Stomach (tissue), 9 donors: ENCODE data around the gene TTLL11. TPM values are rescaled to one million over a fixed set of nuclear protein-coding genes. Genes with fewer than 3 reads are reported as not detected.

Source experiments
- DNase-seq, 2 donors: peaks; one replicate each; pipeline versions ENCODE4 v3.0.0 to v3.0.0-alpha.2; 2013 to 2019
- H3K27ac ChIP-seq, 5 donors: fragments of 200-600 bp in 4 of 5; sonication (generic) in 4 of 5; one replicate each; pipeline ENCODE4 v1.5.1; 2013 to 2019; ENCODE audit warnings: mild to moderate bottlenecking in 1 of 5, moderate library complexity in 1 of 5
- H3K27me3 ChIP-seq, 3 donors: fragments of 200-600 bp; sonication (generic); one replicate each; pipeline ENCODE4 v1.5.1; 2017 to 2019; ENCODE audit warnings: mixed run types in 1 of 3
- H3K36me3 ChIP-seq, 4 donors: fragments of 200-600 bp; sonication (generic); 1 replicate in 3 of 4; 2 replicates in 1 of 4; pipeline ENCODE4 v1.5.1; 2016 to 2019
- H3K4me1 ChIP-seq, 4 donors: fragments of 200-600 bp; sonication (generic); one replicate each; pipeline ENCODE4 v1.5.1; 2016 to 2019
- H3K4me3 ChIP-seq, 4 donors: fragments of 200-600 bp; sonication (generic) in 3 of 4; one replicate each; pipeline ENCODE4 v1.5.1; 2016 to 2019; ENCODE audit warnings: mild to moderate bottlenecking in 1 of 4
- H3K9me3 ChIP-seq, 4 donors: fragments of 200-600 bp; sonication (generic); one replicate each; pipeline ENCODE4 v1.5.1; 2016 to 2019
- EP300 ChIP-seq: sonication (generic); formaldehyde crosslinking; IDR thresholded peaks from one replicate; pipeline ENCODE4 v1.6.1; 2017; ENCODE audit warnings: antibody characterized with exemption
- POLR2A ChIP-seq, 4 donors: fragments of 450-650 bp; IDR thresholded peaks; one replicate each; pipeline ENCODE4 v1.6.1; 2016; ENCODE audit warnings: antibody characterized with exemption in 4 of 4, control low read depth in 2 of 4, mild to moderate bottlenecking in 1 of 4, moderate library complexity in 1 of 4
- POLR2AphosphoS5 ChIP-seq, 3 donors: sonication (generic); formaldehyde crosslinking; IDR thresholded peaks; one replicate each; pipeline ENCODE4 v1.6.1; 2016; ENCODE audit warnings: antibody characterized with exemption in 3 of 3
- WGBS, 5 donors: extraction: QIAGEN DNeasy Blood & Tissue Kit in 3 of 5; methylation state at CpG; one replicate each; pipeline versions ENCODE4 v1.1.5 to v1.1.7; 2013 to 2018; 5-methylcytosine and 5-hydroxymethylcytosine counted together
- intact Hi-C: fragments of 100-400 bp; cut with DNase I; formaldehyde crosslinking; loops from one replicate; pipeline ENCODE4 v1.15.1; 2023; ENCODE audit warnings: low total_unique reads
- polyA plus RNA-seq, 3 donors: library from polyadenylated mRNA; stranded (reverse); fragments of 200-250 nt; gene quantifications; one replicate each; pipeline ENCODE4 v1.2.3, GENCODE V29; 2013
- total RNA-seq, 5 donors: library from RNA; depleted of rRNA; stranded (reverse); fragments of >200 nt; gene quantifications; one replicate each; pipeline versions ENCODE4 v1.1.0 to v1.2.3, GENCODE V29; 2014 to 2016
- TF ChIP-seq, protein P1 (sequence below), 7 experiments: fragments of 450-650 bp in 4 of 7; fragments of 200-600 bp in 3 of 7; sonication (generic) in 3 of 7; IDR thresholded peaks; one replicate each; pipeline ENCODE4 v1.5.1; 2016 to 2019; ENCODE audit warnings: antibody characterized with exemption in 7 of 7, control low read depth in 2 of 7, mild to moderate bottlenecking in 1 of 7
- donor health status: healthy with polysubstance abuse.
- donor health status: Bipolar disorder and iron deficiency.
- donor health status: healthy.

Gene TTLL11
- total and polyA plus RNA-seq, 8 donors = 3.6 to 18.2 (median 9.4) TPM

DNA sequence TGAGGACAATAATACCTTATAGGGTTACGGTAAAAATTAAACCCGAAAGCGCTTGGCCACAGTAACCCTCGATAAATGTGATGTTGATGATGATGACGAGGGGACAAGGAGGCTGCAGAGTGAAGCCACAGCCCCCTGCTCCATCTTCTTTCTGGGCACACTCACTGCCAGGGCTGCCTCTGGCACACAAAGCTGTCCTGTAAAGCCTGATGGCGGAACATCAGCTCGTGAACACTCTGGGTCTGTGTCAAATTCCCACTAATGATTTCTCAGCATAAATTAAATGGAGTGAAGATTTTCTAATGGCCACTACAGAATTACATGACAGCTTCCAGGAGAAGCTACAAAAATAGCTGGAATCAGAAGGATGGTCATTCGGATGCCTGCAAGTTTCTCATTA, 142.2 kb downstream of the TTLL11 start:
- peaks cover 0 to 10% (median 0%) of the 10 kb centered on the region in 4 donors for H3K4me1 ChIP-seq
- no peaks in the 10 kb centered on the region for H3K9me3 ChIP-seq
- H3K27ac ChIP-seq = no peak overlapping the region
- 80 to 96% (median 90%) methylated on average over 8 of the region's 8 CpGs for WGBS, 5 donors
- intact Hi-C loops = no loop called here
- H3K36me3 ChIP-seq = peaks cover 0 to 6% (median 0%) of the 10 kb centered on the region in 4 donors
- no peak for DNase-seq
- H3K4me3 ChIP-seq = no peak overlapping the region
- no peaks in the 10 kb centered on the region for H3K27me3 ChIP-seq
- TF ChIP-seq POLR2AphosphoS5 (IDR thresholded peaks at IDR 0.05) (no peak), POLR2A (IDR thresholded peaks at IDR 0.05) (no peak), EP300 (no peak)
- TF ChIP-seq, protein P1, sequence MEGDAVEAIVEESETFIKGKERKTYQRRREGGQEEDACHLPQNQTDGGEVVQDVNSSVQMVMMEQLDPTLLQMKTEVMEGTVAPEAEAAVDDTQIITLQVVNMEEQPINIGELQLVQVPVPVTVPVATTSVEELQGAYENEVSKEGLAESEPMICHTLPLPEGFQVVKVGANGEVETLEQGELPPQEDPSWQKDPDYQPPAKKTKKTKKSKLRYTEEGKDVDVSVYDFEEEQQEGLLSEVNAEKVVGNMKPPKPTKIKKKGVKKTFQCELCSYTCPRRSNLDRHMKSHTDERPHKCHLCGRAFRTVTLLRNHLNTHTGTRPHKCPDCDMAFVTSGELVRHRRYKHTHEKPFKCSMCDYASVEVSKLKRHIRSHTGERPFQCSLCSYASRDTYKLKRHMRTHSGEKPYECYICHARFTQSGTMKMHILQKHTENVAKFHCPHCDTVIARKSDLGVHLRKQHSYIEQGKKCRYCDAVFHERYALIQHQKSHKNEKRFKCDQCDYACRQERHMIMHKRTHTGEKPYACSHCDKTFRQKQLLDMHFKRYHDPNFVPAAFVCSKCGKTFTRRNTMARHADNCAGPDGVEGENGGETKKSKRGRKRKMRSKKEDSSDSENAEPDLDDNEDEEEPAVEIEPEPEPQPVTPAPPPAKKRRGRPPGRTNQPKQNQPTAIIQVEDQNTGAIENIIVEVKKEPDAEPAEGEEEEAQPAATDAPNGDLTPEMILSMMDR (IDR thresholded peaks at IDR 0.05) = no peak

GRCh38 chr9:121950441-121950840, 142.7 kb downstream of the TTLL11 start:
- Histone ChIP-seq H3K27ac (no peak overlapping the region), H3K36me3 (peaks cover 0 to 6% (median 0%) of the 10 kb centered on the region in 4 donors), H3K4me3 (no peak overlapping the region), H3K4me1 (peaks cover 0 to 10% (median 0%) of the 10 kb centered on the region in 4 donors), H3K27me3 (no peaks in the 10 kb centered on the region), H3K9me3 (no peaks in the 10 kb centered on the region)
- WGBS, 5 donors = 83 to 93% (median 88%) methylated on average over 8 to 9 of the region's 9 CpGs
- no peak for DNase-seq
- intact Hi-C loops = no loop called here
- TF ChIP-seq POLR2AphosphoS5 (IDR thresholded peaks at IDR 0.05) (no peak), POLR2A (IDR thresholded peaks at IDR 0.05) (no peak), EP300 (no peak)
- TF ChIP-seq, protein P1 (IDR thresholded peaks at IDR 0.05) = no peak

DNA sequence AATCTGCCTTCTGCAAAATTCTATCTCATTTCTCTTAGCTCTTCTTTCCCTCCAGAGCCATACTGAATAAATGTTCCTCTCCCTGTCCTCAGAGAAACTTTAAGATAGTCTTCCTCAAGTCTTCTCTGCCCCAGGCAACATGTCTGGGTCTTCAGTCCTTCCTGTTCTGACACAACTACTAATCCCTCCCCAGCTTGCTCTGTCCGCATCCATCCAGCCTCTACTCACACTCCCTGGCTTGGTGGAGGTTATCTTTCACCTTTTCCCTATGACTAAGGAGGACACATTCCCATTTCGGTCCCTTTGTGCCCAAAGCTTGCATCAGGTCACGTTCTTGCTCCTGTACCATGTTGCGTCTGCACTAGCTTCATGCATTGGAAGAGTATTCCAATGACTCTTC, 143.3 kb downstream of the TTLL11 start:
- Histone ChIP-seq H3K27me3 (no peaks in the 10 kb centered on the region), H3K9me3 (no peaks in the 10 kb centered on the region), H3K4me3 (no peak overlapping the region), H3K4me1 (peaks cover 0 to 7% (median 0%) of the 10 kb centered on the region in 4 donors), H3K36me3 (peaks cover 0 to 12% (median 0%) of the 10 kb centered on the region in 4 donors), H3K27ac (no peak overlapping the region)
- intact Hi-C loops = no loop called here
- DNase-seq = no peak
- TF ChIP-seq, protein P1 (IDR thresholded peaks at IDR 0.05) = no peak
- TF ChIP-seq POLR2A (IDR thresholded peaks at IDR 0.05) (no peak), POLR2AphosphoS5 (IDR thresholded peaks at IDR 0.05) (no peak), EP300 (no peak)
- WGBS, 5 donors = 93 to 98% (median 96%) methylated on average over 4 of the region's 4 CpGs

DNA sequence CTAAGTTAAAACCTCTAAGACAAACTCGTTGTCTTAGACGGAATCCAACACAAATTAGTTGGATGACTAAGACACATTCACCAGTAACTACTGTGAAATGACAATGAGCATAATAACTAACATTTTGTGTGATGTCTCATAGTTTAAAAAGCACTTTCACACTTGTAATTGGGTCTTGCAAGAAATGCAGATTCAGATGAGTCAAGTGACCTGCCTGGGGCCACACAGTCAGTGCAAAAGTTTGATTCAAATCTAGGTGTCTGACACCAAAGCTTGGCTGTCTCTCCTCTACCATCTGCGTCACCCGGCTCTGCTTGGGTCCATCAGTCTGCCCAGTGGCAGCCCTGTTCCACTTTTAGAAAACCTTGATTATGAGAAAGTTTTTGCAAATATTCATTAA, 143.7 kb downstream of the TTLL11 start:
- H3K36me3 ChIP-seq = peaks cover 0 to 15% (median 0%) of the 10 kb centered on the region in 4 donors
- no peak overlapping the region for H3K27ac ChIP-seq
- H3K4me3 ChIP-seq = no peak overlapping the region
- H3K27me3 ChIP-seq = no peaks in the 10 kb centered on the region
- no peak for TF ChIP-seq POLR2A (IDR thresholded peaks at IDR 0.05)
- TF ChIP-seq, protein P1 (IDR thresholded peaks at IDR 0.05) = no peak
- no peak for TF ChIP-seq EP300
- TF ChIP-seq POLR2AphosphoS5 (IDR thresholded peaks at IDR 0.05) = no peak
- 64 to 95% (median 77%) methylated on average over 4 of the region's 4 CpGs for WGBS, 5 donors
- no peak for DNase-seq
- intact Hi-C loops = no loop called here
- peaks cover 0 to 3% (median 0%) of the 10 kb centered on the region in 4 donors for H3K4me1 ChIP-seq
- H3K9me3 ChIP-seq = no peaks in the 10 kb centered on the region
